Thoracic aorta (tissue), 2 donors: ENCODE data around the gene PFKFB4. TPM values are rescaled to one million over a fixed set of nuclear protein-coding genes. Genes with fewer than 3 reads are reported as not detected.
"Not testable (repeated sequence)": the region's sequence is repeated elsewhere in the genome, so short reads cannot be mapped to it uniquely, and the experiment has no call there.

Experiments
- ATAC-seq: fragments of 150-250 bp; one replicate; pipeline ENCODE4 v1.8.0; 2017; ENCODE audit warnings: low read depth; ENCODE audit not compliant: insufficient number of reproducible peaks, low FRiP score
- DNase-seq: peaks from one replicate; pipeline ENCODE4 v3.0.0-alpha.2; 2020; ENCODE audit warnings: low spot score
- H3K27ac ChIP-seq, 2 donors: fragments of 200-600 bp; sonication (generic); 1 replicate in 1 of 2; 2 replicates in 1 of 2; pipeline ENCODE4 v1.5.1; 2016; ENCODE audit warnings: mild to moderate bottlenecking in 2 of 2, moderate library complexity in 2 of 2
- H3K27me3 ChIP-seq: fragments of 200-600 bp; sonication (generic); replicated peaks from 2 replicates; pipeline ENCODE4 v1.6.0; 2016; ENCODE audit warnings: mild to moderate bottlenecking; ENCODE audit not compliant: insufficient read depth
- H3K36me3 ChIP-seq: fragments of 200-600 bp; sonication (generic); one replicate; pipeline ENCODE4 v1.5.1; 2016
- H3K4me1 ChIP-seq, 2 donors: fragments of 200-600 bp; sonication (generic); 1 replicate in 1 of 2; 2 replicates in 1 of 2; pipeline versions ENCODE4 v1.5.1 to v1.6.0; 2016; ENCODE audit warnings: low read depth in 2 of 2, mild to moderate bottlenecking in 1 of 2; ENCODE audit not compliant: control insufficient read depth in 1 of 2
- H3K4me3 ChIP-seq: fragments of 200-600 bp; sonication (generic); 2 replicates; pipeline ENCODE4 v1.5.1; 2016; ENCODE audit warnings: mild to moderate bottlenecking
- H3K9me3 ChIP-seq: fragments of 200-600 bp; sonication (generic); 2 replicates; pipeline ENCODE4 v1.5.1; 2016
- total RNA-seq, 2 donors: library from RNA; depleted of rRNA; stranded (reverse); fragments of >200 nt; gene quantifications; one replicate each; pipeline versions ENCODE4 v1.1.0 to v1.2.3, GENCODE V29; 2016
- TF ChIP-seq, protein P1 (sequence below): fragments of 200-600 bp; sonication (generic); IDR thresholded peaks from one replicate; pipeline ENCODE4 v1.5.1; 2019; ENCODE audit warnings: antibody characterized with exemption

PFKFB4 gene
- total RNA-seq, 2 donors from 2014 or later = 3.7 to 8.5 TPM

DNA sequence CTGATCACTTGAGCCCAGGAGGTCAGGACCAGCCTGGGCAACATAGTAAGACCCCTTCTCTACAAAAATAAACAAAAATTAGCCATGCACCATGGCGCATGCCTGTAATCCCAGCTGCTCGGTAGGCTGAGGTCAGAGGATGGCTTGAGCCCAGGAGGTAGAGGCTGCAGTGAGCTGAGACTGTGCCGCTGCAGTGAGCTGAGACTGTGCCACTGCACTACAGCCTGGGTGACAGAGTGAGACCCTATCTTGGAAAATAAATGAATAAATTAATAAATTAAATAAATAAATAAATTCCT, 63.5 kb downstream of the PFKFB4 start:
- TF ChIP-seq, protein P1, sequence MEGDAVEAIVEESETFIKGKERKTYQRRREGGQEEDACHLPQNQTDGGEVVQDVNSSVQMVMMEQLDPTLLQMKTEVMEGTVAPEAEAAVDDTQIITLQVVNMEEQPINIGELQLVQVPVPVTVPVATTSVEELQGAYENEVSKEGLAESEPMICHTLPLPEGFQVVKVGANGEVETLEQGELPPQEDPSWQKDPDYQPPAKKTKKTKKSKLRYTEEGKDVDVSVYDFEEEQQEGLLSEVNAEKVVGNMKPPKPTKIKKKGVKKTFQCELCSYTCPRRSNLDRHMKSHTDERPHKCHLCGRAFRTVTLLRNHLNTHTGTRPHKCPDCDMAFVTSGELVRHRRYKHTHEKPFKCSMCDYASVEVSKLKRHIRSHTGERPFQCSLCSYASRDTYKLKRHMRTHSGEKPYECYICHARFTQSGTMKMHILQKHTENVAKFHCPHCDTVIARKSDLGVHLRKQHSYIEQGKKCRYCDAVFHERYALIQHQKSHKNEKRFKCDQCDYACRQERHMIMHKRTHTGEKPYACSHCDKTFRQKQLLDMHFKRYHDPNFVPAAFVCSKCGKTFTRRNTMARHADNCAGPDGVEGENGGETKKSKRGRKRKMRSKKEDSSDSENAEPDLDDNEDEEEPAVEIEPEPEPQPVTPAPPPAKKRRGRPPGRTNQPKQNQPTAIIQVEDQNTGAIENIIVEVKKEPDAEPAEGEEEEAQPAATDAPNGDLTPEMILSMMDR = no peak
- Histone ChIP-seq H3K9me3 (no peaks in the 10 kb centered on the region), H3K4me1 (no peaks in the 10 kb centered on the region), H3K27ac (no peak overlapping the region), H3K27me3 (no peaks in the 10 kb centered on the region), H3K36me3 (peaks cover 12% of the 10 kb centered on the region), H3K4me3 (no peak overlapping the region)
- no peak for DNase-seq
- no peak for ATAC-seq

DNA sequence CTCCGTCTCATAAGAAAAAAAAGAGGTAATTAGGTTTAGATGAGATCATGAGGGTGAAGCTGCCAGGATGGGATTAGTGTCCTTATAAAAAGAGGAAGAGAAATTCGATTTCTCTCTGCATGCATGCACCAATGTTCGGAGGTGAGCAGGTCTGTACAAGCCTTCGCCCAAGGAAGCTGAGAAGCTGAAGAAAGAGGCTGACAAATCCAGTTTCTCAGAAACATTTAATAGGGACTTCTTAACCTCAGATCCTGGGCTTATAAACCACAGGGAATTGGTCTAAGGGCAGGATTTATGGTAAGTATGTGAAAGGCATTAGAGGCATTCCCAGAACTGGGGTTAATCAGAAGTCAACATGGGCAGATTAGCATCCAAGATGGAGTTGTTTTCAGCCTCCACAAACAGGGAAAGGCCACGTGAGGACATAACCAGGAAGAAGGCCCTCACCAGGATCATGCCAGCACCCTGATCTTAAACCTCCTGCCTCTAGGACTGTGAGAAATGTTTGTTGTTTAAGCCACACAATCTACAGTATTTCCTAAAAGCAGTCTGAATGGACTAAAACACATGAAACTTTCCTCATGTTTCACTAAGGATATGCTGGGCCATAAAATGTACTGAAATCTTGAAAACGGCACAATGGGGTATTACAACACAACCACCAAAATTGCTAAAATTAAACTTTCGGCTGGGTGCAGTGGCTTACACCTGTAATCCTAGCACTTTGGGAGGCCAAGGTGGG, 64.0 kb downstream of the PFKFB4 start:
- DNase-seq = no peak
- no peaks in the 10 kb centered on the region for H3K9me3 ChIP-seq
- H3K36me3 ChIP-seq = peaks cover 12% of the 10 kb centered on the region
- H3K4me1 ChIP-seq = no peaks in the 10 kb centered on the region
- H3K27me3 ChIP-seq = no peaks in the 10 kb centered on the region
- no peak overlapping the region for H3K27ac ChIP-seq
- ATAC-seq = no peak
- TF ChIP-seq, protein P1 = no peak
- no peak overlapping the region for H3K4me3 ChIP-seq

GRCh38 chr3:48486952-48487351, 69.7 kb downstream of the PFKFB4 start:
- H3K4me1 ChIP-seq = no peaks in the 10 kb centered on the region
- no peak overlapping the region for H3K4me3 ChIP-seq
- H3K27ac ChIP-seq = no peak overlapping the region
- DNase-seq = no peak
- no peaks in the 10 kb centered on the region for H3K27me3 ChIP-seq
- ATAC-seq = no peak
- no peaks in the 10 kb centered on the region for H3K36me3 ChIP-seq
- TF ChIP-seq, protein P1 = no peak
- H3K9me3 ChIP-seq = no peaks in the 10 kb centered on the region

GRCh38 chr3:48482822-48483221, 73.8 kb downstream of the PFKFB4 start:
- H3K27ac ChIP-seq, H3K4me1 ChIP-seq, H3K9me3 ChIP-seq, H3K36me3 ChIP-seq, H3K27me3 ChIP-seq, H3K4me3 ChIP-seq, ATAC-seq, DNase-seq: not testable (repeated sequence)

DNA sequence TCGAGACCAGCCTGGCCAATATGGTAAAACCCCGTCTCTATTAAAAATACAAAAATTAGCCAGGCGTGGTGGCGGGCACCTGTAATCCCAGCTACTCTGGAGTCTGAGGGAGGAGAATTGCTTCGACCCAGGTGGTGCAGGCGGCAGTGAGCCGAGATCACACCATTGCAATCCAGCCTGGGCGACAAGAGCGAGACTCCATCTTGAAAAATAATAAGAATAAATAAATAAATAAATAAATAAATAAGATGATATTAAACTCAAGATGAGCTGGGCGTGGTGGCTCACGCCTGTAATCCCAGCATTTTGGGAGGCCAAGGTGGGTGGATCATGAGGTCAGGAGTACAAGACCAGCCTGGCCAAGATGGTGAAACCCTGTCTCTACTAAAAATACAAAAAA, 75.7 kb downstream of the PFKFB4 start:
- H3K36me3 ChIP-seq, DNase-seq, H3K4me3 ChIP-seq, H3K27me3 ChIP-seq, H3K4me1 ChIP-seq, H3K27ac ChIP-seq, ATAC-seq, H3K9me3 ChIP-seq: not testable (repeated sequence)

- Histone ChIP-seq H3K9me3 (no peaks in the 10 kb centered on the region), H3K27me3 (no peaks in the 10 kb centered on the region), H3K4me3 (no peak overlapping the region), H3K4me1 (no peaks in the 10 kb centered on the region), H3K27ac (no peak overlapping the region), H3K36me3 (peaks cover 8% of the 10 kb centered on the region)
- TF ChIP-seq, protein P1 = no peak
- ATAC-seq (no peak), DNase-seq (no peak)
These were observed 77.7 kb downstream of the PFKFB4 start for GRCh38 chr3:48478626-48479555.
